AG09319 (cell line): ENCODE data around the gene CCDC88B.

Experiments
- DNase-seq: peaks from one replicate; pipeline ENCODE4 v3.0.0-alpha.2; 2010; ENCODE audit warnings: low read depth; ENCODE audit errors: extremely low read depth
- CTCF ChIP-seq: IDR thresholded peaks from 2 replicates; pipeline ENCODE4 v1.5.1; 2011; ENCODE audit warnings: low read depth, mild to moderate bottlenecking, inconsistent platforms, low read length, moderate library complexity

Gene CCDC88B

DNA sequence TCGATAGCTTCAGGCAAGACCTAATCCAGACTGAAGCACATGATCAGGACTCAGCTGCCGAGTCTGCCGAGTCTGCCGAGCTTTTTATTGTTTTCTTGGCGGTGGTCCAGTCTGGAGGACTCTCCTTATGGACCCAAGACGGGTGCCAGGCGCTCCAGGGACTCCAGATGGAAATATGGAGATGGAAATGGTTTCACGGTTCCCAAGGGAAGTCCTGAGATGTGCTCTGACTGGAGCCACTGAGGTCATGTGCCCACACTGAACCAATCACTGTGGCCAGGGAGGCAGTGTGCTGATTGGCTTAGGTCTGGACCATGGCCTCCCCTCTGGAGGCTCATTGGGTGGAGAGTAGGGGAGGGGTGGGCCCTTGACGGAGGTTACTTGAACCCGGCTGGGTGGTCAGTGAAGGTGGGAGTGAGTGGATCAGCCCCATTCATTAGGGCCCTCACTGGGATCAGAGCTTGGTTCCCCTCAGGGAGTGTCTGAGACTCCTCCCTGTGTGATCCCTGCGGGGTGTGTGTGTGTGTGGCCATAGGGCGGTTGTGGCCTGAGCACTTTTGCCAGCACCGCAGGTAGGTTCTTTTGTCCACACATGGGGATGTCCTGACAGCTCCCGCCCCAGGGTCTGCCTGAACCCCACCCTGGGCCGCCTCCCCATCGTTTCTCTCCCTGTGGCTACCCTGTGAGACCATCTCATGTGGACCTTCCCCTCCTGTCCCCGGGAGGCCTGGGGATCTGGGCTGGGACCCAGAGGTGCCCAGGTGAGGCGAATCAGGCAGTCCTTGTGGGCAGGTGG lies 33.0 kb downstream of the CCDC88B start:
- no peak for TF ChIP-seq CTCF
- DNase-seq = no peak

GRCh38 chr11:64373598-64373974 lies 33.6 kb downstream of the CCDC88B start:
- no peak for DNase-seq

GRCh38 chr11:64376071-64376470 lies 36.1 kb downstream of the CCDC88B start:
- no peak for DNase-seq
- no peak for TF ChIP-seq CTCF

More at GRCh38 chr11:64373598-64373974, 33.6 kb downstream of the CCDC88B start:
- TF ChIP-seq CTCF = no peak

DNA sequence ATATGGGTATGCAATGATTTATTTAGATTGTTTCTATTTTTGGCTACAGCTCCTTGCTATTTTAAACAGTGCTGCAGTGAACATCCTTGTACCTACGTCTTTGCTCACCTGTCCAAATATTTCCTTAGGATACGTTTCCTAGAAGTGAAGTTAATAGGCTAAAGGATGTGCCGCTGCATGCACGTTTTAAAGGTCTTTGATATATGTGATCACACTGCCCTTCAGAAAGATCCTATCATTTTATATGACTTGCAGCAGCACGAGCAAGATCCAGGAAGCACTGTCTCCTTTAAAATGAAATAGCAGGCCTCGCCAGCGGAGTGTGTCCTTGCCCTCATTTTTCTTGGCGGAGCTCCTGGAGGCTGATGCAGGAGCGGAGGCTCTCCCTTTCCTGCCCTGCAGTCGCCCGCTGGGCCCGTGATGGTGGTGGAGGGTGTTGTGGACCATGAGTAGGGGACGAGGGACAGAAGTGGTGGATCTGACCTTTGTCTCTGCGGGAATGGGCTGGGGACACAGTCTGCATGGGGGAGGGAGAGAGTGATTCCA lies 38.4 kb downstream of the CCDC88B start:
- TF ChIP-seq CTCF = no peak
- DNase-seq = no peak

GRCh38 chr11:64379160-64379559 lies 39.2 kb downstream of the CCDC88B start:
- no peak for DNase-seq
- TF ChIP-seq CTCF = no peak

GRCh38 chr11:64379817-64380709 lies 40.1 kb downstream of the CCDC88B start:
- DNase-seq = no peak
- TF ChIP-seq CTCF = no peak

DNA sequence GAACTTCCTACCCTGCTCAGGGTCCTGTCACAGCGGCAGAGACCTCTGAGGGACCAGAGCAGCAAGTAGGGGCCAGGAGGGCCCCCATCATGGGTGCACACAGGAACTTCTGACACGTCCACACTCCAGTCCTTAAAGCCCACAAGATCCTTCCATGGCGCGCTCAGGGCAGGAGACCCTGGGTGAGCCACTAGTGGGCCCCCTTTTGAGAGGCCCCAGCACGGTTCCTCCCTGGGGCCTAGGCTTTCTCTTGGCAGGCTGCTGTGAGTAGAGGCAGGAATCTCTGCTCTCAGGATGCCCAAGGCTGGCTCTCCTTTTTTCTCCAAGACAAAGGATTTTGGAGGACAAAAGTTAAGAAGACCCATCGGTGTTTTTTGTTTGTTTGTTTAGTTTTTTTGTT lies 41.3 kb downstream of the CCDC88B start:
- DNase-seq = no peak
- no peak for TF ChIP-seq CTCF
